Breast epithelium (tissue), 3 donors: ENCODE measurements around the gene LAMC2.

Source experiments
- CTCF ChIP-seq, 3 donors: fragments of 450-650 bp; IDR thresholded peaks; one replicate each; pipeline ENCODE4 v1.5.1; 2016 to 2017; ENCODE audit warnings: antibody characterized with exemption in 3 of 3, mild to moderate bottlenecking in 3 of 3, moderate library complexity in 3 of 3
- POLR2A ChIP-seq: fragments of 450-650 bp; IDR thresholded peaks from one replicate; pipeline ENCODE4 v1.6.1; 2016; ENCODE audit warnings: antibody characterized with exemption, mild to moderate bottlenecking, moderate library complexity
- POLR2AphosphoS5 ChIP-seq, 3 donors: sonication (generic); formaldehyde crosslinking; IDR thresholded peaks; one replicate each; pipeline ENCODE4 v1.6.1; 2017; ENCODE audit warnings: antibody characterized with exemption in 3 of 3

- TF ChIP-seq CTCF (IDR thresholded peaks at IDR 0.05): no peak
- TF ChIP-seq POLR2AphosphoS5 (IDR thresholded peaks at IDR 0.05): no peak
- TF ChIP-seq POLR2A: no peak
Measured at GRCh38 chr1:183272390-183272848, 86.4 kb downstream of the LAMC2 start.
